WTC11 (cell line): Measurements from ENCODE around the gene RAPGEF2. TPM values are rescaled to one million over a fixed set of nuclear protein-coding genes. Genes with fewer than 3 reads are reported as not detected.

Source experiments
- ATAC-seq: fragments of 200-7000 bp; cut with Tn5 transposase; 2 replicates; pipeline ENCODE4 v1.10.0; 2021; ENCODE audit warnings: mild to moderate bottlenecking, moderate library complexity
- CTCF ChIA-PET: fragments of 300-600 bp; sonication (Branson Sonifier 250); formaldehyde crosslinking; loops from one replicate; lab custom pipeline; 2021; ENCODE audit warnings: antibody characterized with exemption; lab: Charles Lee
- POLR2A ChIA-PET: fragments of 350-600 bp; sonication (Branson Sonifier 250); formaldehyde crosslinking; loops from one replicate; lab custom pipeline; 2021; ENCODE audit warnings: antibody characterized with exemption; lab: Charles Lee
- DNase-seq: peaks from one replicate; pipeline ENCODE4 v3.0.0; 2021; ENCODE audit warnings: low spot score
- H3K27ac Mint-ChIP-seq: 2 replicates; pipeline ENCODE4 v1.8.0; 2021; ENCODE audit warnings: mixed read lengths
- H3K27me3 Mint-ChIP-seq: 2 replicates; pipeline ENCODE4 v1.8.0; 2021; ENCODE audit warnings: low read depth, mild to moderate bottlenecking, moderate library complexity, mixed read lengths
- H3K36me3 Mint-ChIP-seq: 2 replicates; pipeline ENCODE4 v1.8.0; 2021; ENCODE audit warnings: mixed read lengths
- H3K4me1 Mint-ChIP-seq: 2 replicates; pipeline ENCODE4 v1.8.0; 2022; ENCODE audit warnings: mixed read lengths
- H3K4me3 Mint-ChIP-seq: 2 replicates; pipeline ENCODE4 v1.8.0; 2021; ENCODE audit warnings: mild to moderate bottlenecking, moderate library complexity, mixed read lengths
- H3K9me3 Mint-ChIP-seq: 2 replicates; pipeline ENCODE4 v1.8.0; 2021; ENCODE audit warnings: mixed read lengths
- FOXP1 ChIP-seq: sonication (generic); formaldehyde crosslinking; IDR thresholded peaks from 2 replicates; pipeline ENCODE4 v1.8.0; 2022; ENCODE audit warnings: missing genetic modification reagents, mild to moderate bottlenecking, moderate library complexity, borderline replicate concordance
- JAZF1 ChIP-seq: fragments of 250-450 bp; sonication (Bioruptor Pico); IDR thresholded peaks from 2 replicates; pipeline ENCODE4 v1.9.0; 2021; ENCODE audit warnings: moderate library complexity, mild to moderate bottlenecking, inconsistent platforms
- JUN ChIP-seq: sonication (generic); formaldehyde crosslinking; IDR thresholded peaks from 2 replicates; pipeline ENCODE4 v1.8.0; 2023; ENCODE audit warnings: mild to moderate bottlenecking, missing genetic modification reagents
- MXD4 ChIP-seq: fragments of 250-450 bp; sonication (Bioruptor Pico); IDR thresholded peaks from 2 replicates; pipeline ENCODE4 v1.8.0; 2021; ENCODE audit warnings: mild to moderate bottlenecking, moderate library complexity, borderline replicate concordance
- MYBL2 ChIP-seq: sonication (generic); formaldehyde crosslinking; IDR thresholded peaks from 2 replicates; pipeline ENCODE4 v1.8.1; 2023; ENCODE audit warnings: mild to moderate bottlenecking, moderate library complexity, missing genetic modification reagents
- NR2C2 ChIP-seq: sonication (generic); formaldehyde crosslinking; IDR thresholded peaks from 2 replicates; pipeline ENCODE4 v1.8.0; 2022; ENCODE audit warnings: mild to moderate bottlenecking, missing genetic modification reagents
- RORB ChIP-seq: fragments of 250-450 bp; sonication (Bioruptor Pico); IDR thresholded peaks from 2 replicates; pipeline ENCODE4 v1.9.0; 2021; ENCODE audit warnings: mild to moderate bottlenecking
- SMAD4 ChIP-seq: sonication (generic); formaldehyde crosslinking; IDR thresholded peaks from 2 replicates; pipeline ENCODE4 v1.8.0; 2022; ENCODE audit warnings: mild to moderate bottlenecking, missing genetic modification reagents
- ZNF317 ChIP-seq: sonication (generic); formaldehyde crosslinking; IDR thresholded peaks from 2 replicates; pipeline ENCODE4 v1.8.1; 2023; ENCODE audit warnings: low read depth, mild to moderate bottlenecking, moderate library complexity, missing genetic modification reagents, borderline replicate concordance
- total RNA-seq: library from RNA; stranded (reverse); gene quantifications from 3 replicates; pipeline ENCODE4 v1.2.3, GENCODE V29; 2021
- TF ChIP-seq, protein P1 (sequence below): sonication (generic); formaldehyde crosslinking; IDR thresholded peaks from 2 replicates; pipeline ENCODE4 v1.8.1; 2022; ENCODE audit warnings: mild to moderate bottlenecking, missing genetic modification reagents, moderate library complexity, borderline replicate concordance
- TF ChIP-seq, protein P2 (sequence below): sonication (generic); formaldehyde crosslinking; IDR thresholded peaks from 2 replicates; pipeline ENCODE4 v1.8.1; 2023; ENCODE audit warnings: mild to moderate bottlenecking, missing genetic modification reagents
- TF ChIP-seq, protein P3 (sequence below): sonication (generic); formaldehyde crosslinking; IDR thresholded peaks from 2 replicates; pipeline ENCODE4 v1.8.0; 2022; ENCODE audit warnings: mild to moderate bottlenecking, missing genetic modification reagents
- TF ChIP-seq, protein P4 (sequence below): fragments of 250-450 bp; sonication (Bioruptor Pico); IDR thresholded peaks from 2 replicates; pipeline ENCODE4 v1.9.0; 2021; ENCODE audit warnings: mild to moderate bottlenecking
- TF ChIP-seq, protein P5 (sequence below): sonication (generic); formaldehyde crosslinking; IDR thresholded peaks from 2 replicates; pipeline ENCODE4 v1.8.0; 2022; ENCODE audit warnings: mild to moderate bottlenecking, missing genetic modification reagents
- TF ChIP-seq, protein P6 (sequence below): sonication (generic); formaldehyde crosslinking; IDR thresholded peaks from 2 replicates; pipeline ENCODE4 v1.8.1; 2023; ENCODE audit warnings: mild to moderate bottlenecking, missing genetic modification reagents, moderate library complexity
- TF ChIP-seq, protein P7 (sequence below): sonication (generic); formaldehyde crosslinking; IDR thresholded peaks from 2 replicates; pipeline ENCODE4 v1.8.0; 2022; ENCODE audit warnings: mild to moderate bottlenecking, missing genetic modification reagents
- TF ChIP-seq, protein P8 (sequence below): fragments of 250-450 bp; sonication (Bioruptor Pico); IDR thresholded peaks from 2 replicates; pipeline ENCODE4 v1.9.0; 2021; ENCODE audit warnings: mild to moderate bottlenecking, borderline replicate concordance

RAPGEF2 gene
- total RNA-seq, 1 experiment from 2014 or later: 40.6 TPM

DNA sequence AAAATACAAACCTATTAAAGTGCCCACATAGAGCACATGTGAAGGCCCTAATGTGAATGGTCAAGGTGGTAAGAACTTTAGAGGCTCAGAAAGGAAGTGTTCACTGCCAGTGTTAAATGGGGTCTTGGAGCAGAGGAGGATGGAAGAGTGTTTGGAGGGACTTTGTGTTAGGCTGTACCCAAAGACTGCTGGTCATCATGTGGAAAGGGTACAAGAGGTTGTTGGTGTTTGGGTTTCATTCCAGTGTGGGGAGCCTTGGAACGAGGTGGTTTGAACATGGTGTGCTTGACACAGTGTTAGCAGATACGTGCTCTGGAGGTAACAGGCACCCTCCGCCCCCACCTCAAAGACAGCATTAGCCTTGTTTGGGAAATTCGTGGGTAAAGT is 73.1 kb downstream of the RAPGEF2 start:
- Mint-ChIP-seq H3K27ac (peak overlapping the region; percentile 99), H3K36me3 (no peaks in the 10 kb centered on the region)
- POLR2A ChIA-PET: no interaction called here

DNA sequence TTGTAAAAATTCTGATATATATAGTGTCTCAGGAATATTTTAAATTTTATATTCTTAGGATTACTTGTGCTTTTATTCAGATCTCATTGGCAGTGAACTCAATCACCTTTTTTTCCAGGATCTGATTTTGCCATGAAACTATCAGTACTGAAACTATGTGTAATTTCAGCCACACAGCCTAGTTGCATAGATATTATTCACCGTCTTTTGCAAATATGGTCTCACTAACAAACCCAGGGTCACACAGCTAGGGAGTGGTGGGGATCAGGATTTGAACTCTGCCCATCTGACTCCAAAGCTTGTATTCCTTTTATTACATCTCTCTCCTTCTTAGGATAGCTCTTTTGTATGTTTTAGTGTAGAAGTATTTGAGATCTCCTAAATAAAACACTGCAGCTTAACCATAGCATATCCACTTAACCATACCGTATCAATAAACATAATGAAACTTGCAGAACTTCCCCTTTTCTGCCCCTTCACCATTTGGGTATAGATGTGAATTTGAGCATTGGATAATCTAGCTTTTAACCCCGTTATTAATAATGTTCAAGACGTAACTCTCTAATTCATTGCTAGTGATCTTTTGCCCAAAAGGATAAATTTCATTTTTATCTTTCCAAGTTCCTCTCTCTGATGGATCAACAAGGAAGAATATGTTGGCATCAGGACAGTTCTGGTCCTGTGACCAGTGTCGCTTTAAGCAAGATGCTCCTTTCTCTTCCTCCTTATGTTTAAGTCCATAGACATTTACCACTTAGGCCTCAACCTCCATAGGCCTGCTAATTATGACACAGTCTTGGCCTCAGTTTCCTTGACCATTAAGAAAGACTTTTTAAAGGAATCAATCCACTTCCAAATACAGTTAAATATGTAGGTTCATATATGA is 74.6 kb downstream of the RAPGEF2 start:
- peaks cover 64% of the 10 kb centered on the region for H3K4me1 Mint-ChIP-seq
- ChIA-PET CTCF (no interaction called here), POLR2A (no interaction called here)
- DNase-seq: no peak
- H3K36me3 Mint-ChIP-seq: no peaks in the 10 kb centered on the region
- H3K27ac Mint-ChIP-seq: peak overlapping the region; percentile 62; the same call in 1 of the 2 replicates
- no peaks in the 10 kb centered on the region for H3K27me3 Mint-ChIP-seq
- no peak overlapping the region for H3K4me3 Mint-ChIP-seq
- no peak for ATAC-seq
- H3K9me3 Mint-ChIP-seq: no peaks in the 10 kb centered on the region
- TF ChIP-seq MXD4 (CRISPR knock-in tag) (no peak), ZNF317 (CRISPR knock-in tag) (no peak), JAZF1 (CRISPR knock-in tag) (no peak), NR2C2 (CRISPR knock-in tag) (no peak), JUN (CRISPR knock-in tag) (no peak), SMAD4 (CRISPR knock-in tag) (no peak)
- TF ChIP-seq, protein P1, sequence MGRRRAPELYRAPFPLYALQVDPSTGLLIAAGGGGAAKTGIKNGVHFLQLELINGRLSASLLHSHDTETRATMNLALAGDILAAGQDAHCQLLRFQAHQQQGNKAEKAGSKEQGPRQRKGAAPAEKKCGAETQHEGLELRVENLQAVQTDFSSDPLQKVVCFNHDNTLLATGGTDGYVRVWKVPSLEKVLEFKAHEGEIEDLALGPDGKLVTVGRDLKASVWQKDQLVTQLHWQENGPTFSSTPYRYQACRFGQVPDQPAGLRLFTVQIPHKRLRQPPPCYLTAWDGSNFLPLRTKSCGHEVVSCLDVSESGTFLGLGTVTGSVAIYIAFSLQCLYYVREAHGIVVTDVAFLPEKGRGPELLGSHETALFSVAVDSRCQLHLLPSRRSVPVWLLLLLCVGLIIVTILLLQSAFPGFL (CRISPR knock-in tag): no peak
- TF ChIP-seq, protein P2, sequence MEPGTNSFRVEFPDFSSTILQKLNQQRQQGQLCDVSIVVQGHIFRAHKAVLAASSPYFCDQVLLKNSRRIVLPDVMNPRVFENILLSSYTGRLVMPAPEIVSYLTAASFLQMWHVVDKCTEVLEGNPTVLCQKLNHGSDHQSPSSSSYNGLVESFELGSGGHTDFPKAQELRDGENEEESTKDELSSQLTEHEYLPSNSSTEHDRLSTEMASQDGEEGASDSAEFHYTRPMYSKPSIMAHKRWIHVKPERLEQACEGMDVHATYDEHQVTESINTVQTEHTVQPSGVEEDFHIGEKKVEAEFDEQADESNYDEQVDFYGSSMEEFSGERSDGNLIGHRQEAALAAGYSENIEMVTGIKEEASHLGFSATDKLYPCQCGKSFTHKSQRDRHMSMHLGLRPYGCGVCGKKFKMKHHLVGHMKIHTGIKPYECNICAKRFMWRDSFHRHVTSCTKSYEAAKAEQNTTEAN (CRISPR knock-in tag): no peak
- TF ChIP-seq, protein P3, sequence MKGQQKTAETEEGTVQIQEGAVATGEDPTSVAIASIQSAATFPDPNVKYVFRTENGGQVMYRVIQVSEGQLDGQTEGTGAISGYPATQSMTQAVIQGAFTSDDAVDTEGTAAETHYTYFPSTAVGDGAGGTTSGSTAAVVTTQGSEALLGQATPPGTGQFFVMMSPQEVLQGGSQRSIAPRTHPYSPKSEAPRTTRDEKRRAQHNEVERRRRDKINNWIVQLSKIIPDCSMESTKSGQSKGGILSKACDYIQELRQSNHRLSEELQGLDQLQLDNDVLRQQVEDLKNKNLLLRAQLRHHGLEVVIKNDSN (CRISPR knock-in tag): no peak
- TF ChIP-seq, protein P4, sequence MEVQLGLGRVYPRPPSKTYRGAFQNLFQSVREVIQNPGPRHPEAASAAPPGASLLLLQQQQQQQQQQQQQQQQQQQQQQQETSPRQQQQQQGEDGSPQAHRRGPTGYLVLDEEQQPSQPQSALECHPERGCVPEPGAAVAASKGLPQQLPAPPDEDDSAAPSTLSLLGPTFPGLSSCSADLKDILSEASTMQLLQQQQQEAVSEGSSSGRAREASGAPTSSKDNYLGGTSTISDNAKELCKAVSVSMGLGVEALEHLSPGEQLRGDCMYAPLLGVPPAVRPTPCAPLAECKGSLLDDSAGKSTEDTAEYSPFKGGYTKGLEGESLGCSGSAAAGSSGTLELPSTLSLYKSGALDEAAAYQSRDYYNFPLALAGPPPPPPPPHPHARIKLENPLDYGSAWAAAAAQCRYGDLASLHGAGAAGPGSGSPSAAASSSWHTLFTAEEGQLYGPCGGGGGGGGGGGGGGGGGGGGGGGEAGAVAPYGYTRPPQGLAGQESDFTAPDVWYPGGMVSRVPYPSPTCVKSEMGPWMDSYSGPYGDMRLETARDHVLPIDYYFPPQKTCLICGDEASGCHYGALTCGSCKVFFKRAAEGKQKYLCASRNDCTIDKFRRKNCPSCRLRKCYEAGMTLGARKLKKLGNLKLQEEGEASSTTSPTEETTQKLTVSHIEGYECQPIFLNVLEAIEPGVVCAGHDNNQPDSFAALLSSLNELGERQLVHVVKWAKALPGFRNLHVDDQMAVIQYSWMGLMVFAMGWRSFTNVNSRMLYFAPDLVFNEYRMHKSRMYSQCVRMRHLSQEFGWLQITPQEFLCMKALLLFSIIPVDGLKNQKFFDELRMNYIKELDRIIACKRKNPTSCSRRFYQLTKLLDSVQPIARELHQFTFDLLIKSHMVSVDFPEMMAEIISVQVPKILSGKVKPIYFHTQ (CRISPR knock-in tag): no peak

More for the DNA sequence above, 73.1 kb downstream of the RAPGEF2 start:
- ATAC-seq (peak; percentile 18; the same call in 1 of the 2 replicates), DNase-seq (no peak)
- TF ChIP-seq, protein P5, sequence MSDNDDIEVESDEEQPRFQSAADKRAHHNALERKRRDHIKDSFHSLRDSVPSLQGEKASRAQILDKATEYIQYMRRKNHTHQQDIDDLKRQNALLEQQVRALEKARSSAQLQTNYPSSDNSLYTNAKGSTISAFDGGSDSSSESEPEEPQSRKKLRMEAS (CRISPR knock-in tag): 0 out of 2 replicates have a peak, but pooled peaks have one; percentile 1
- no peak for TF ChIP-seq RORB (CRISPR knock-in tag)
- TF ChIP-seq, all 79 proteins: peak for 1
- CTCF ChIA-PET: interaction anchor here (0.7 to 1.0 kb wide), 5 partner anchors 16 to 270 kb away, joined by 3 to 4 read pairs (median 3); no protein-coding TSS in a partner anchor
- no peaks in the 10 kb centered on the region for H3K27me3 Mint-ChIP-seq
- H3K4me3 Mint-ChIP-seq: peak overlapping the region; percentile 49
- peaks cover 78% of the 10 kb centered on the region for H3K4me1 Mint-ChIP-seq
- H3K9me3 Mint-ChIP-seq: no peaks in the 10 kb centered on the region

DNA sequence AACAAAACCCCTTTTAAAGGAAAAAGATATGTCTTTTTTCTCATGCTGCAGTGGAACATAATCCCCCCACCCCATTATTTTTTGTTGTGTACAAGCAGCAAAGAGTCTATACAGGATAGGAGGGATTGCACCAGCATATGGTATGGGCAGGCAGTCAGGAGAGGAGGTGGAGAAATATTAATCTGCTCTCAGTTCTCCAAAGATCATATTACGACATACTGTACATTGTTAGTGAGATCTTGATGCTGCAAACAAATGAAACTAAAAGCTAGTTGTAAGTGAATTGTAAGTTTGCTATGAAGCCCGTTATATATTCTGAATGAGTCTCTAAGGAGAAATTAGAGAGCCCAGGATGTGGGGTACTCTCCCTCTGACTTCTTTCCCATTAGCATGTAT is 75.3 kb downstream of the RAPGEF2 start:
- ChIA-PET POLR2A (interaction anchor here (0.7 kb wide), 1 partner anchor 1703 kb away, joined by 4 read pairs; no protein-coding TSS in a partner anchor), CTCF (interaction anchor here (1.9 kb wide), 1 partner anchor 322 kb away, joined by 4 read pairs; no protein-coding TSS in a partner anchor)
- Mint-ChIP-seq H3K36me3 (peaks cover under 1% of the 10 kb centered on the region; the same call in 1 of the 2 replicates), H3K27ac (no peak overlapping the region), H3K9me3 (peaks cover 2% of the 10 kb centered on the region; the same call in 1 of the 2 replicates), H3K27me3 (no peaks in the 10 kb centered on the region), H3K4me1 (peaks cover 59% of the 10 kb centered on the region), H3K4me3 (no peak overlapping the region)
- ATAC-seq (no peak), DNase-seq (no peak)
- TF ChIP-seq FOXP1 (CRISPR knock-in tag) (no peak), MYBL2 (CRISPR knock-in tag) (no peak)
- TF ChIP-seq, protein P6, sequence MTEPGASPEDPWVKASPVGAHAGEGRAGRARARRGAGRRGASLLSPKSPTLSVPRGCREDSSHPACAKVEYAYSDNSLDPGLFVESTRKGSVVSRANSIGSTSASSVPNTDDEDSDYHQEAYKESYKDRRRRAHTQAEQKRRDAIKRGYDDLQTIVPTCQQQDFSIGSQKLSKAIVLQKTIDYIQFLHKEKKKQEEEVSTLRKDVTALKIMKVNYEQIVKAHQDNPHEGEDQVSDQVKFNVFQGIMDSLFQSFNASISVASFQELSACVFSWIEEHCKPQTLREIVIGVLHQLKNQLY (CRISPR knock-in tag): no peak
- TF ChIP-seq, protein P7, sequence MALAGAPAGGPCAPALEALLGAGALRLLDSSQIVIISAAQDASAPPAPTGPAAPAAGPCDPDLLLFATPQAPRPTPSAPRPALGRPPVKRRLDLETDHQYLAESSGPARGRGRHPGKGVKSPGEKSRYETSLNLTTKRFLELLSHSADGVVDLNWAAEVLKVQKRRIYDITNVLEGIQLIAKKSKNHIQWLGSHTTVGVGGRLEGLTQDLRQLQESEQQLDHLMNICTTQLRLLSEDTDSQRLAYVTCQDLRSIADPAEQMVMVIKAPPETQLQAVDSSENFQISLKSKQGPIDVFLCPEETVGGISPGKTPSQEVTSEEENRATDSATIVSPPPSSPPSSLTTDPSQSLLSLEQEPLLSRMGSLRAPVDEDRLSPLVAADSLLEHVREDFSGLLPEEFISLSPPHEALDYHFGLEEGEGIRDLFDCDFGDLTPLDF: no peak
- TF ChIP-seq, protein P8, sequence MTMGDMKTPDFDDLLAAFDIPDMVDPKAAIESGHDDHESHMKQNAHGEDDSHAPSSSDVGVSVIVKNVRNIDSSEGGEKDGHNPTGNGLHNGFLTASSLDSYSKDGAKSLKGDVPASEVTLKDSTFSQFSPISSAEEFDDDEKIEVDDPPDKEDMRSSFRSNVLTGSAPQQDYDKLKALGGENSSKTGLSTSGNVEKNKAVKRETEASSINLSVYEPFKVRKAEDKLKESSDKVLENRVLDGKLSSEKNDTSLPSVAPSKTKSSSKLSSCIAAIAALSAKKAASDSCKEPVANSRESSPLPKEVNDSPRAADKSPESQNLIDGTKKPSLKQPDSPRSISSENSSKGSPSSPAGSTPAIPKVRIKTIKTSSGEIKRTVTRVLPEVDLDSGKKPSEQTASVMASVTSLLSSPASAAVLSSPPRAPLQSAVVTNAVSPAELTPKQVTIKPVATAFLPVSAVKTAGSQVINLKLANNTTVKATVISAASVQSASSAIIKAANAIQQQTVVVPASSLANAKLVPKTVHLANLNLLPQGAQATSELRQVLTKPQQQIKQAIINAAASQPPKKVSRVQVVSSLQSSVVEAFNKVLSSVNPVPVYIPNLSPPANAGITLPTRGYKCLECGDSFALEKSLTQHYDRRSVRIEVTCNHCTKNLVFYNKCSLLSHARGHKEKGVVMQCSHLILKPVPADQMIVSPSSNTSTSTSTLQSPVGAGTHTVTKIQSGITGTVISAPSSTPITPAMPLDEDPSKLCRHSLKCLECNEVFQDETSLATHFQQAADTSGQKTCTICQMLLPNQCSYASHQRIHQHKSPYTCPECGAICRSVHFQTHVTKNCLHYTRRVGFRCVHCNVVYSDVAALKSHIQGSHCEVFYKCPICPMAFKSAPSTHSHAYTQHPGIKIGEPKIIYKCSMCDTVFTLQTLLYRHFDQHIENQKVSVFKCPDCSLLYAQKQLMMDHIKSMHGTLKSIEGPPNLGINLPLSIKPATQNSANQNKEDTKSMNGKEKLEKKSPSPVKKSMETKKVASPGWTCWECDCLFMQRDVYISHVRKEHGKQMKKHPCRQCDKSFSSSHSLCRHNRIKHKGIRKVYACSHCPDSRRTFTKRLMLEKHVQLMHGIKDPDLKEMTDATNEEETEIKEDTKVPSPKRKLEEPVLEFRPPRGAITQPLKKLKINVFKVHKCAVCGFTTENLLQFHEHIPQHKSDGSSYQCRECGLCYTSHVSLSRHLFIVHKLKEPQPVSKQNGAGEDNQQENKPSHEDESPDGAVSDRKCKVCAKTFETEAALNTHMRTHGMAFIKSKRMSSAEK (CRISPR knock-in tag): no peak
